HG02970 (cell line): Measurements from ENCODE around the gene GAL3ST3.
"Not testable (repeated sequence)": the region's sequence is repeated elsewhere in the genome, so short reads cannot be mapped to it uniquely, and the experiment has no call there.

ENCODE experiments used
- ATAC-seq: cut with Tn5 transposase; IDR thresholded peaks from one replicate; pipeline ENCODE4 v1.9.1; 2021; ENCODE audit warnings: mild to moderate bottlenecking, moderate library complexity, moderate number of reproducible peaks; ENCODE audit not compliant: unreplicated experiment, low FRiP score

Gene GAL3ST3

GRCh38 chr11:66048547-66049323, at the start of gene GAL3ST3:
Gene GAL3ST3, minus strand, starts transcription at chr11:66049161. Its CDS starts 3,746 bp downstream, at chr11:66045415.
- ATAC-seq, result no peak

GRCh38 chr11:66092125-66092524, 43.2 kb upstream of the GAL3ST3 start:
- not testable (repeated sequence) for ATAC-seq

- no peak for ATAC-seq
These were observed 41.3 kb upstream of the GAL3ST3 start for GRCh38 chr11:66090288-66090687.

- no peak for ATAC-seq
These were observed 40.1 kb upstream of the GAL3ST3 start for GRCh38 chr11:66089067-66089466.

- no peak for ATAC-seq
These were observed 38.4 kb upstream of the GAL3ST3 start for GRCh38 chr11:66087148-66087908.

GRCh38 chr11:66084821-66085475, 36.0 kb upstream of the GAL3ST3 start:
- no peak for ATAC-seq

- no peak for ATAC-seq
These were observed 34.8 kb upstream of the GAL3ST3 start for GRCh38 chr11:66083767-66084166.

GRCh38 chr11:66082946-66083698, 34.2 kb upstream of the GAL3ST3 start:
- ATAC-seq, result no peak

GRCh38 chr11:66081505-66081904, 32.5 kb upstream of the GAL3ST3 start:
- ATAC-seq, result no peak

- no peak for ATAC-seq
These were observed 31.3 kb upstream of the GAL3ST3 start for GRCh38 chr11:66080055-66080817.

GRCh38 chr11:66078949-66079348, 30.0 kb upstream of the GAL3ST3 start:
- not testable (repeated sequence) for ATAC-seq

- ATAC-seq, result no peak
These were observed 29.0 kb upstream of the GAL3ST3 start for GRCh38 chr11:66077927-66078326.

GRCh38 chr11:66076561-66076960, 27.6 kb upstream of the GAL3ST3 start:
- ATAC-seq, result no peak

GRCh38 chr11:66075273-66075672, 26.3 kb upstream of the GAL3ST3 start:
- ATAC-seq, result no peak

GRCh38 chr11:66073669-66074068, 24.7 kb upstream of the GAL3ST3 start:
- no peak for ATAC-seq

- no peak for ATAC-seq
These were observed 23.6 kb upstream of the GAL3ST3 start for GRCh38 chr11:66072518-66072917.

- no peak for ATAC-seq
These were observed 23.1 kb upstream of the GAL3ST3 start for GRCh38 chr11:66072081-66072480.

- no peak for ATAC-seq
These were observed 22.4 kb upstream of the GAL3ST3 start for GRCh38 chr11:66071381-66071801.

GRCh38 chr11:66070604-66071380, 21.8 kb upstream of the GAL3ST3 start:
- ATAC-seq, result peak; percentile 9
